K562 (cell line): ENCODE results near the gene SOX6. TPM values are rescaled to one million over a fixed set of nuclear protein-coding genes. Genes with fewer than 3 reads are reported as not detected.

Experiments used
- ADNP ChIP-seq: fragments of 200-800 bp; sonication (Bioruptor generic); IDR thresholded peaks from 2 replicates; pipeline ENCODE4 v1.6.1; 2016; ENCODE audit warnings: missing genetic modification characterization, missing compliant biosample characterization
- ARHGAP35 ChIP-seq: fragments of 450-650 bp; IDR thresholded peaks from 2 replicates; pipeline ENCODE4 v1.6.1; 2018; ENCODE audit not compliant: partially characterized antibody
- ARID4B ChIP-seq: sonication (generic); formaldehyde crosslinking; IDR thresholded peaks from 2 replicates; pipeline ENCODE4 v1.8.0; 2022; ENCODE audit warnings: mild to moderate bottlenecking, missing genetic modification reagents
- CREB5 ChIP-seq: fragments of 250-450 bp; sonication (Bioruptor Pico); IDR thresholded peaks from 2 replicates; pipeline ENCODE4 v1.5.0; 2020; ENCODE audit warnings: mild to moderate bottlenecking
- DACH1 ChIP-seq: fragments of 450-650 bp; IDR thresholded peaks from 2 replicates; pipeline ENCODE4 v1.6.1; 2018; ENCODE audit not compliant: partially characterized antibody
- DEAF1 ChIP-seq: fragments of 450-650 bp; formaldehyde crosslinking; IDR thresholded peaks from 2 replicates; pipeline ENCODE4 v1.4.0; 2020; ENCODE audit warnings: mild to moderate bottlenecking, moderate library complexity
- HMGN3 ChIP-seq: IDR thresholded peaks from 2 replicates; pipeline ENCODE4 v1.6.1; 2011; ENCODE audit warnings: borderline replicate concordance, low read depth, mild to moderate bottlenecking, mixed read lengths, low read length; ENCODE audit not compliant: insufficient read length; ENCODE audit errors: extremely low read depth
- ILF3 ChIP-seq: fragments of 450-650 bp; IDR thresholded peaks from 2 replicates; pipeline ENCODE4 v1.6.1; 2018; ENCODE audit warnings: antibody characterized with exemption, mild to moderate bottlenecking, moderate library complexity, borderline replicate concordance
- KAT8 ChIP-seq: fragments of 450-650 bp; IDR thresholded peaks from 2 replicates; pipeline ENCODE4 v1.6.1; 2016; ENCODE audit warnings: low read depth, mild to moderate bottlenecking
- MEF2A ChIP-seq: IDR thresholded peaks from 2 replicates; pipeline ENCODE4 v1.6.1; 2011; ENCODE audit warnings: low read depth, mild to moderate bottlenecking, low read length, moderate library complexity; ENCODE audit not compliant: control insufficient read depth
- MXD1 ChIP-seq: fragments of 250-450 bp; sonication (Bioruptor Pico); IDR thresholded peaks from 2 replicates; pipeline ENCODE4 v1.8.0; 2021; ENCODE audit warnings: borderline replicate concordance, mild to moderate bottlenecking, moderate library complexity; ENCODE audit not compliant: poor library complexity, severe bottlenecking
- NFIC ChIP-seq: fragments of 450-650 bp; IDR thresholded peaks from 2 replicates; pipeline ENCODE4 v1.6.1; 2017; ENCODE audit warnings: mild to moderate bottlenecking, inconsistent platforms
- PKNOX1 ChIP-seq: fragments of 450-650 bp; IDR thresholded peaks from 2 replicates; pipeline ENCODE4 v1.6.1; 2016
- RBM14 ChIP-seq: fragments of 200-400 bp; formaldehyde crosslinking; IDR thresholded peaks from 2 replicates; pipeline ENCODE4 v1.6.1; 2018; ENCODE audit warnings: low read depth, mild to moderate bottlenecking, low read length, moderate library complexity, borderline replicate concordance; ENCODE audit not compliant: insufficient read depth
- ZBTB7A ChIP-seq: IDR thresholded peaks from 2 replicates; pipeline ENCODE4 v1.6.1; 2011; ENCODE audit warnings: low read depth, mild to moderate bottlenecking, low read length, moderate library complexity, borderline replicate concordance; ENCODE audit not compliant: control insufficient read depth
- ZNF134 ChIP-seq: fragments of 250-450 bp; sonication (Bioruptor Pico); conservative IDR thresholded peaks from 2 replicates; pipeline ENCODE4 v1.4.0; 2020
- polyA plus RNA-seq, 8 experiments: library from polyadenylated mRNA; depleted of rRNA in 4 of 8; stranded (reverse) in 5 of 8; unstranded in 3 of 8; fragments of >200 nt; fragmentation: Nextera tagmentation in 2 of 8; fragmentation: Illumina TruSeq in 1 of 8; extraction: Ambion mirVana in 2 of 8; extraction: Trizol in 1 of 8; gene quantifications; 2 replicates each; pipeline versions ENCODE4 v1.2.1 to v1.2.3, GENCODE V29; 2011 to 2014; ENCODE audit warnings: inconsistent platforms in 1 of 8, missing spikeins in 1 of 8
- total RNA-seq, 7 experiments: library from RNA; depleted of rRNA in 6 of 7; stranded (reverse); fragments of >200 nt in 6 of 7; fragmentation: Illumina TruSeq in 2 of 7; extraction: Trizol in 2 of 7; gene quantifications; 2 replicates each; pipeline versions ENCODE4 v1.2.1 to v1.2.3, GENCODE V29; 2011 to 2021; ENCODE audit warnings: low replicate concordance in 1 of 7

The SOX6 gene
- total and polyA plus RNA-seq, 9 of the 15 experiments (the other 6 are each of a cell fraction or from before 2014, with no cell fraction given) = 0.89 to 8.7 (median 5.7) TPM

GRCh38 chr11:16337421-16338213, 18.7 kb downstream of the SOX6 start (continued):
- TF ChIP-seq PKNOX1 = peak; percentile 76
- peak; percentile 61 for TF ChIP-seq NFIC
- no peak for TF ChIP-seq ILF3
- TF ChIP-seq MXD1 (CRISPR knock-in tag) = no peak
- no peak for TF ChIP-seq ARID4B (CRISPR knock-in tag)
- no peak for TF ChIP-seq MEF2A
- no peak for TF ChIP-seq CREB5 (CRISPR knock-in tag)
- TF ChIP-seq KAT8 = no peak
- no peak for TF ChIP-seq DACH1
- no peak for TF ChIP-seq ZNF134
- TF ChIP-seq RBM14 = no peak
- TF ChIP-seq HMGN3 = no peak
- 0 out of 2 replicates have a peak, but pooled peaks have one; percentile 21 for TF ChIP-seq ADNP
- TF ChIP-seq ZBTB7A = no peak
- TF ChIP-seq DEAF1 (CRISPR knock-in tag) = no peak
- no peak for TF ChIP-seq ARHGAP35
